Measurements from ENCODE around the gene ZFAND3. TPM values are rescaled to one million over a fixed set of nuclear protein-coding genes. Genes with fewer than 3 reads are reported as not detected.

The ZFAND3 gene
- total and polyA plus RNA-seq, 2 donors (not counting 1 experiment from before 2014, with no cell fraction given): 13.5 to 58.3 TPM

DNA sequence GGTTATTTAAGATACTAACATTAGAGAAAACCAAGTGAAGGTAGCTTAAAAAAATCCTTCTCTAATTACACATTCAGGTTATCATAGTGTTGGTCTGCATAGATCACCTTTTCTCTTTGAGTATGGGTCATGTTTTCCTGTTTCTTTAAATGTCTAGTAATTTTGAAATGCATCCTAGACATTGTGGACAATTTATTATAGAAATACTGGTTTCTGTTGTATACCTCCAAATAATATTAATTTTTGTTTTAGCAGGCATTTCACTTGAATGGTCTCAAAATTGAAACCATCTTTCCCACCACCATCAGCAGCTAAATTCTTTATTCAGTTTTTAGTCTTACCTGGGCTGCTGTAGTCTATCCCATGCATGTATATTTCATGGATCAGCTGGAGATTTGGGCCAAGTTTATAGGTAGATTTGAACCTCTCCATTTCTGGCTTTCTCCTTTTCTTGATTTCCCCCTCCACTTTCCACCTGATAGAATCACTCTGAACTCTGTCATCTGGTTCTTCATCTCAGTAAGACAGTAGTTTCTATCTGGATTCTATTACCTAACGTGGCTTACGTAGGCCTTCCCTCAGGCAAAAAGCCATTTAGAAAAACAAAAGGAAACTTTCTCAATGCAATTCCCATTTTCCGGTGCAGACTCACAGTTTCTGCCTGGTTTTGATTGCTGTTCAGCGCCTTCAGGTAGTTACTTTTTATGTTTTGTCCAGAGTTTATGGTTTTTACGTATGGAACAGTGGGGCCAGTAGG lies 52.3 kb downstream of the ZFAND3 start:
- H3K4me1 Mint-ChIP-seq: peaks cover 62% of the 10 kb centered on the region
- DNase-seq (no peak), ATAC-seq (ENCODE audit: low read depth) (no peak)
- Histone ChIP-seq H3K4me3 (ENCODE audit: control extremely low read depth in 1 of 5, extremely low read depth in 1 of 5, insufficient read depth in 1 of 5, low read depth in 2 of 5, low read length in 4 of 5) (no peak overlapping the region), H3K9me3 (ENCODE audit: control extremely low read depth in 1 of 3, control insufficient read depth in 2 of 3, insufficient read depth in 1 of 3, low read length in 2 of 3) (peaks cover 0 to 4% (median 0%) of the 10 kb centered on the region in 3 donors), H3K27ac (ENCODE audit: low read length in 2 of 2) (no peak overlapping the region), H2AFZ (ENCODE audit: insufficient read depth, low read depth, low read length, poor library complexity, severe bottlenecking) (no peak overlapping the region), H4K20me1 (ENCODE audit: control insufficient read depth, insufficient read depth, low read length, poor library complexity, severe bottlenecking) (peaks cover 53% of the 10 kb centered on the region), H3K4me1 (ENCODE audit: control insufficient read depth in 2 of 2, insufficient read depth in 2 of 2, low read length in 2 of 2) (peaks cover 13 to 17% of the 10 kb centered on the region in 2 donors), H3K4me2 (replicated peaks; ENCODE audit: low read depth, low read length, poor library complexity, severe bottlenecking) (no peak overlapping the region), H3K9ac (ENCODE audit: low read length) (no peak overlapping the region), H3K79me2 (ENCODE audit: control insufficient read depth, insufficient read depth, low read length) (peaks cover 98% of the 10 kb centered on the region), H3K27me3 (replicated peaks in 1 of 4; ENCODE audit: control extremely low read depth in 1 of 4, control insufficient read depth in 3 of 4, insufficient read depth in 4 of 4, low read length in 3 of 4) (no peaks in the 10 kb centered on the region), H3K36me3 (replicated peaks in 1 of 2; ENCODE audit: control extremely low read depth in 1 of 2, control insufficient read depth in 1 of 2, extremely low read depth in 1 of 2, insufficient read depth in 2 of 2, low read length in 1 of 2) (peaks cover 0 to 2% of the 10 kb centered on the region in 2 experiments)
- ChIA-PET CTCF (no interaction called here), POLR2A (no interaction called here)
- TF ChIP-seq, protein P1, sequence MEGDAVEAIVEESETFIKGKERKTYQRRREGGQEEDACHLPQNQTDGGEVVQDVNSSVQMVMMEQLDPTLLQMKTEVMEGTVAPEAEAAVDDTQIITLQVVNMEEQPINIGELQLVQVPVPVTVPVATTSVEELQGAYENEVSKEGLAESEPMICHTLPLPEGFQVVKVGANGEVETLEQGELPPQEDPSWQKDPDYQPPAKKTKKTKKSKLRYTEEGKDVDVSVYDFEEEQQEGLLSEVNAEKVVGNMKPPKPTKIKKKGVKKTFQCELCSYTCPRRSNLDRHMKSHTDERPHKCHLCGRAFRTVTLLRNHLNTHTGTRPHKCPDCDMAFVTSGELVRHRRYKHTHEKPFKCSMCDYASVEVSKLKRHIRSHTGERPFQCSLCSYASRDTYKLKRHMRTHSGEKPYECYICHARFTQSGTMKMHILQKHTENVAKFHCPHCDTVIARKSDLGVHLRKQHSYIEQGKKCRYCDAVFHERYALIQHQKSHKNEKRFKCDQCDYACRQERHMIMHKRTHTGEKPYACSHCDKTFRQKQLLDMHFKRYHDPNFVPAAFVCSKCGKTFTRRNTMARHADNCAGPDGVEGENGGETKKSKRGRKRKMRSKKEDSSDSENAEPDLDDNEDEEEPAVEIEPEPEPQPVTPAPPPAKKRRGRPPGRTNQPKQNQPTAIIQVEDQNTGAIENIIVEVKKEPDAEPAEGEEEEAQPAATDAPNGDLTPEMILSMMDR (IDR thresholded peaks at IDR 0.05): no peak
- TF ChIP-seq EZH2 (IDR thresholded peaks at IDR 0.05; ENCODE audit: borderline replicate concordance, insufficient read depth, low read depth, low read length, poor library complexity, severe bottlenecking): no peak
- 100% methylated on average over 1 of the region's 5 CpGs for WGBS (ENCODE audit: insufficient coverage)
- no peaks in the 10 kb centered on the region for H3K27me3 Mint-ChIP-seq
- H3K9me3 Mint-ChIP-seq (ENCODE audit: insufficient read depth): peaks cover 5% of the 10 kb centered on the region
- no peak overlapping the region for H3K4me3 Mint-ChIP-seq
- H3K27ac Mint-ChIP-seq: no peak overlapping the region
- intact Hi-C loops (cut with micrococcal nuclease): no loop called here

DNA sequence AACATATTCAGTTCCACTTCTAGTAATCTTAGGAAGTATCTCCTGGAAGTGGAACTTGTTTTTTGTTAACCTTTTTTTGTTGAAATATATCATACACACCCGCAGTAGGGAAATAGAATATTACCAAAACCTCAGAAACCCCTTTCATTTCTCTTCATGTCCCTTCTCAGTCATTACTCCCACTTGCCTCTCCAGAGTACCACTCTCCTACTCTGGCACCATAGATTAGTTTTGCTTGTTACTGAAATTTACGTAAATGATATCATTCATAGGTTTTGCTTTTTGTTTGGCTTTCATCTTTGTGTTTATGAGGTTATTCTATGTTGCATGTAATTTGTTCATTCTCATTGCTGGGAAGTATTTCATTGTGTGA lies 52.8 kb downstream of the ZFAND3 start:
- peaks cover 5% of the 10 kb centered on the region for H3K9me3 Mint-ChIP-seq (ENCODE audit: insufficient read depth)
- CTCF ChIA-PET: no interaction called here
- Histone ChIP-seq H3K27ac (ENCODE audit: low read length in 2 of 2) (no peak overlapping the region), H3K9me3 (ENCODE audit: control extremely low read depth in 1 of 3, control insufficient read depth in 2 of 3, insufficient read depth in 1 of 3, low read length in 2 of 3) (peaks cover 0 to 4% (median 0%) of the 10 kb centered on the region in 3 donors), H4K20me1 (ENCODE audit: control insufficient read depth, insufficient read depth, low read length, poor library complexity, severe bottlenecking) (peaks cover 53% of the 10 kb centered on the region), H3K4me2 (replicated peaks; ENCODE audit: low read depth, low read length, poor library complexity, severe bottlenecking) (no peak overlapping the region), H3K4me1 (ENCODE audit: control insufficient read depth in 2 of 2, insufficient read depth in 2 of 2, low read length in 2 of 2) (peaks cover 8 to 12% of the 10 kb centered on the region in 2 donors), H2AFZ (ENCODE audit: insufficient read depth, low read depth, low read length, poor library complexity, severe bottlenecking) (no peak overlapping the region), H3K4me3 (ENCODE audit: control extremely low read depth in 1 of 5, extremely low read depth in 1 of 5, insufficient read depth in 1 of 5, low read depth in 2 of 5, low read length in 4 of 5) (no peak overlapping the region), H3K9ac (ENCODE audit: low read length) (no peak overlapping the region), H3K36me3 (replicated peaks in 1 of 2; ENCODE audit: control extremely low read depth in 1 of 2, control insufficient read depth in 1 of 2, extremely low read depth in 1 of 2, insufficient read depth in 2 of 2, low read length in 1 of 2) (peaks cover 0 to 2% of the 10 kb centered on the region in 2 experiments), H3K79me2 (ENCODE audit: control insufficient read depth, insufficient read depth, low read length) (peaks cover 93% of the 10 kb centered on the region), H3K27me3 (replicated peaks in 1 of 4; ENCODE audit: control extremely low read depth in 1 of 4, control insufficient read depth in 3 of 4, insufficient read depth in 4 of 4, low read length in 3 of 4) (no peaks in the 10 kb centered on the region)
- no peak overlapping the region for H3K4me3 Mint-ChIP-seq
- H3K27me3 Mint-ChIP-seq: no peaks in the 10 kb centered on the region
- H3K4me1 Mint-ChIP-seq: peaks cover 61% of the 10 kb centered on the region
- ATAC-seq (ENCODE audit: low read depth) (no peak), DNase-seq (no peak)
- no CpG with 5 or more reads among the region's 2 CpGs for WGBS (ENCODE audit: insufficient coverage)
- POLR2A ChIA-PET: no interaction called here
- no peak for TF ChIP-seq EZH2 (IDR thresholded peaks at IDR 0.05; ENCODE audit: borderline replicate concordance, insufficient read depth, low read depth, low read length, poor library complexity, severe bottlenecking)
- TF ChIP-seq, protein P1 (IDR thresholded peaks at IDR 0.05): no peak
- H3K27ac Mint-ChIP-seq: no peak overlapping the region
- intact Hi-C loops (cut with micrococcal nuclease): no loop called here
